Common myeloid progenitor, CD34-positive (primary cell): ENCODE data around the gene EGFL8.

Experiments used
- CTCF ChIA-PET: fragments of 350-600 bp; sonication (Branson Sonifier 250); formaldehyde crosslinking; loops from one replicate; lab custom pipeline; 2021; ENCODE audit warnings: antibody characterized with exemption; lab: Charles Lee
- POLR2A ChIA-PET: fragments of 350-600 bp; sonication (Branson Sonifier 250); formaldehyde crosslinking; loops from one replicate; lab custom pipeline; 2021; ENCODE audit warnings: antibody characterized with exemption; lab: Charles Lee
- DNase-seq, 3 donors: peaks; one replicate each; pipeline versions ENCODE4 v3.0.0 to v3.0.0-alpha.2; 2013
- H3K27ac ChIP-seq, 2 experiments: 1 replicate in 1 of 2; 2 replicates in 1 of 2; pipeline ENCODE4 v1.7.0; 2013; ENCODE audit warnings: inconsistent platforms in 2 of 2, low read length in 2 of 2, mild to moderate bottlenecking in 2 of 2, low read depth in 1 of 2, moderate library complexity in 1 of 2; ENCODE audit not compliant: severe bottlenecking in 2 of 2, insufficient read depth in 1 of 2, poor library complexity in 1 of 2
- H3K27me3 ChIP-seq, 5 experiments: replicated peaks in 2 of 5; 1 replicate in 3 of 5; 2 replicates in 2 of 5; pipeline versions ENCODE4 v1.6.1 to v1.7.0; 2013; ENCODE audit warnings: low read length in 4 of 5, mild to moderate bottlenecking in 2 of 5, moderate library complexity in 2 of 5, inconsistent platforms in 1 of 5; ENCODE audit not compliant: insufficient read depth in 5 of 5, control insufficient read depth in 4 of 5
- H3K36me3 ChIP-seq, 4 experiments: 1 replicate in 2 of 4; 2 replicates in 2 of 4; pipeline versions ENCODE4 v1.6.1 to v1.7.0; 2013; ENCODE audit warnings: low read length in 3 of 4, control low read depth in 1 of 4, mild to moderate bottlenecking in 1 of 4; ENCODE audit not compliant: control insufficient read depth in 4 of 4, insufficient read depth in 4 of 4
- H3K4me1 ChIP-seq, 4 experiments: 1 replicate in 3 of 4; 2 replicates in 1 of 4; pipeline versions ENCODE4 v1.6.1 to v1.7.1; 2013; ENCODE audit warnings: low read length in 3 of 4, mild to moderate bottlenecking in 3 of 4, control low read depth in 1 of 4, inconsistent platforms in 1 of 4, moderate library complexity in 1 of 4; ENCODE audit not compliant: control insufficient read depth in 4 of 4, insufficient read depth in 4 of 4; ENCODE audit errors: control extremely low read depth in 1 of 4
- H3K4me3 ChIP-seq, 7 experiments: 1 replicate in 4 of 7; 2 replicates in 3 of 7; pipeline versions ENCODE4 v1.5.1 to v1.7.0; 2013; ENCODE audit warnings: mild to moderate bottlenecking in 7 of 7, low read length in 6 of 7, moderate library complexity in 6 of 7, inconsistent platforms in 2 of 7, low read depth in 2 of 7, control low read depth in 1 of 7; ENCODE audit not compliant: insufficient read depth in 4 of 7, control insufficient read depth in 1 of 7; ENCODE audit errors: extremely low read depth in 1 of 7
- H3K9me3 ChIP-seq, 5 experiments: 1 replicate in 4 of 5; 2 replicates in 1 of 5; pipeline versions ENCODE4 v1.6.1 to v1.7.1; 2013; ENCODE audit warnings: low read length in 4 of 5, mild to moderate bottlenecking in 2 of 5, inconsistent platforms in 1 of 5, low read depth in 1 of 5, moderate library complexity in 1 of 5; ENCODE audit not compliant: control insufficient read depth in 4 of 5, insufficient read depth in 2 of 5; ENCODE audit errors: control extremely low read depth in 1 of 5
- WGBS: methylation state at CpG from one replicate; pipeline ENCODE4 v1.1.5; 2013; ENCODE audit not compliant: insufficient coverage; 5-methylcytosine and 5-hydroxymethylcytosine counted together

The EGFL8 gene

GRCh38 chr6:32166411-32167061, 2.1 kb downstream of the EGFL8 start:
- ChIA-PET POLR2A (interaction anchor here (0.7 kb wide), 1 partner anchor 533 kb away, joined by 3 read pairs; no protein-coding TSS in a partner anchor), CTCF (interaction anchor here (1.2 to 2.2 kb wide), 3 partner anchors 8 to 25 kb away, joined by 3 to 11 read pairs (median 3); no protein-coding TSS in a partner anchor)
- 97% methylated on average over 22 of the region's 30 CpGs for WGBS
- no peaks in the 10 kb centered on the region for H3K27me3 ChIP-seq
- no peak for DNase-seq
- no peaks in the 10 kb centered on the region for H3K4me1 ChIP-seq
- no peak overlapping the region for H3K4me3 ChIP-seq
- H3K27ac ChIP-seq = no peak overlapping the region
- H3K9me3 ChIP-seq = no peaks in the 10 kb centered on the region
- H3K36me3 ChIP-seq = peaks cover 13 to 78% (median 54%) of the 10 kb centered on the region in 4 experiments

- DNase-seq = no peak
- Histone ChIP-seq H3K4me1 (no peaks in the 10 kb centered on the region), H3K9me3 (no peaks in the 10 kb centered on the region), H3K4me3 (no peak overlapping the region), H3K36me3 (peaks cover 13 to 78% (median 54%) of the 10 kb centered on the region in 4 experiments), H3K27me3 (no peaks in the 10 kb centered on the region), H3K27ac (peak overlapping the region in 1 of 2 experiments; percentile 77)
- 98% methylated on average over 29 of the region's 32 CpGs for WGBS
- ChIA-PET CTCF (interaction anchor here (1.2 kb wide), 1 partner anchor 9 kb away, joined by 3 read pairs; no protein-coding TSS in a partner anchor), POLR2A (no interaction called here)
Observed at GRCh38 chr6:32167154-32167760, 2.9 kb downstream of the EGFL8 start.

- DNase-seq = no peak
- Histone ChIP-seq H3K27ac (peak overlapping the region in 1 of 2 experiments; percentile 77), H3K36me3 (peaks cover 13 to 73% (median 49%) of the 10 kb centered on the region in 4 experiments), H3K4me1 (peaks cover 0 to under 1% (median under 1%) of the 10 kb centered on the region in 4 experiments), H3K4me3 (no peak overlapping the region), H3K9me3 (no peaks in the 10 kb centered on the region), H3K27me3 (no peaks in the 10 kb centered on the region)
- POLR2A ChIA-PET = no interaction called here
- CTCF ChIA-PET = no interaction called here
- no CpG with 5 or more reads among the region's 6 CpGs for WGBS
Observed at GRCh38 chr6:32167761-32168262, 3.4 kb downstream of the EGFL8 start.

GRCh38 chr6:32168350-32168749, 4.0 kb downstream of the EGFL8 start:
- no peaks in the 10 kb centered on the region for H3K9me3 ChIP-seq
- H3K27ac ChIP-seq = peak overlapping the region in 1 of 2 experiments; percentile 74
- ChIA-PET POLR2A (no interaction called here), CTCF (interaction anchor here (1.0 kb wide), 1 partner anchor 15 kb away, joined by 3 read pairs; no protein-coding TSS in a partner anchor)
- 57% methylated on average over 2 of the region's 2 CpGs for WGBS
- H3K27me3 ChIP-seq = no peaks in the 10 kb centered on the region
- H3K4me3 ChIP-seq = no peak overlapping the region
- DNase-seq = no peak
- peaks cover 13 to 68% (median 44%) of the 10 kb centered on the region in 4 experiments for H3K36me3 ChIP-seq
- H3K4me1 ChIP-seq = peaks cover 0 to 6% (median 3%) of the 10 kb centered on the region in 4 experiments

GRCh38 chr6:32168807-32169591, 4.6 kb downstream of the EGFL8 start:
- CTCF ChIA-PET = interaction anchor here (0.9 to 1.9 kb wide), 6 partner anchors 10 to 38 kb away, joined by 3 to 7 read pairs (median 4); partner anchors contain the start of genes FKBPL and GPSM3
- H3K36me3 ChIP-seq = peaks cover 13 to 64% (median 40%) of the 10 kb centered on the region in 4 experiments

GRCh38 chr6:32170294-32170693, 5.9 kb downstream of the EGFL8 start:
- Histone ChIP-seq H3K27ac (no peak overlapping the region), H3K4me1 (peaks cover 3 to 22% (median 12%) of the 10 kb centered on the region in 4 experiments), H3K36me3 (peaks cover 13 to 58% (median 34%) of the 10 kb centered on the region in 4 experiments), H3K9me3 (no peaks in the 10 kb centered on the region), H3K27me3 (no peaks in the 10 kb centered on the region), H3K4me3 (no peak overlapping the region)
- ChIA-PET POLR2A (no interaction called here), CTCF (interaction anchor here (0.8 to 1.9 kb wide), 5 partner anchors 9 to 23 kb away, joined by 3 to 7 read pairs (median 3); partner anchors contain the start of gene GPSM3)
- WGBS = 97% methylated on average over 6 of the region's 11 CpGs
- DNase-seq = no peak

More at GRCh38 chr6:32168807-32169591, 4.6 kb downstream of the EGFL8 start:
- peaks cover 0 to 12% (median 5%) of the 10 kb centered on the region in 4 experiments for H3K4me1 ChIP-seq
- no peak for DNase-seq
- H3K9me3 ChIP-seq = no peaks in the 10 kb centered on the region
- peak overlapping the region in 1 of 2 experiments; percentile 74 for H3K27ac ChIP-seq
- 98% methylated on average over 10 of the region's 11 CpGs for WGBS
- POLR2A ChIA-PET = no interaction called here
- no peaks in the 10 kb centered on the region for H3K27me3 ChIP-seq
- H3K4me3 ChIP-seq = no peak overlapping the region
